ENCODE measurements around the gene DQX1.
A peak's percentile ranks its signal among the peaks of the same experiment; 100 is the strongest.

Gene DQX1

GRCh38 chr2:74535440-74535965 lies 9.5 kb upstream of the DQX1 start:
- no peak overlapping the region for H3K27ac ChIP-seq
- TF ChIP-seq CTCF (conservative IDR thresholded peaks at IDR 0.05), result no peak

GRCh38 chr2:74534411-74534810 lies 8.4 kb upstream of the DQX1 start:
- no peak for TF ChIP-seq CTCF (conservative IDR thresholded peaks at IDR 0.05)
- no peak overlapping the region for H3K27ac ChIP-seq

GRCh38 chr2:74533464-74533863 lies 7.4 kb upstream of the DQX1 start:
- no peak overlapping the region for H3K27ac ChIP-seq
- no peak for TF ChIP-seq CTCF (conservative IDR thresholded peaks at IDR 0.05)

DNA sequence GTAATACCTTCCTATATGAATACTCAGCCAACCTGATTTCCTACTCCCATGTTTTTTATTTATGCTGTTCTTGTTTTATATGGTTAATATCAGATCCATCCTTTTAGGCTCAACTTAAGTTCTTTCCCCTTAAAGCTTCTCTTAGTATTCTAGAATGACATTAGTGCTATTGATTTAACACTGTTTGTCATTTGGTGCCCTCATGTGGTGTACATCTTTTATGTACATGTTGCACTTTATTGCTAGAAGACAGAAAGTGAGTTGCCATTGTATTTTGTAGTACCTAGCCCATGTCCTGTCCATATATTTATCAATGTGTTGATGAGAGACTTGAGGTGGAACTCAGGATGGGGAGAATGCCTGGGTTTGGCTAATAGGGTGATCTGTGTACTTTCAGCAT lies 6.2 kb upstream of the DQX1 start:
- H3K27ac ChIP-seq, result no peak overlapping the region

GRCh38 chr2:74531666-74532065 lies 5.6 kb upstream of the DQX1 start:
- no peak overlapping the region for H3K27ac ChIP-seq
- no peak for TF ChIP-seq CTCF (conservative IDR thresholded peaks at IDR 0.05)

More for the DNA sequence above, 6.2 kb upstream of the DQX1 start:
- TF ChIP-seq CTCF (conservative IDR thresholded peaks at IDR 0.05), result peak; percentile 57

DNA sequence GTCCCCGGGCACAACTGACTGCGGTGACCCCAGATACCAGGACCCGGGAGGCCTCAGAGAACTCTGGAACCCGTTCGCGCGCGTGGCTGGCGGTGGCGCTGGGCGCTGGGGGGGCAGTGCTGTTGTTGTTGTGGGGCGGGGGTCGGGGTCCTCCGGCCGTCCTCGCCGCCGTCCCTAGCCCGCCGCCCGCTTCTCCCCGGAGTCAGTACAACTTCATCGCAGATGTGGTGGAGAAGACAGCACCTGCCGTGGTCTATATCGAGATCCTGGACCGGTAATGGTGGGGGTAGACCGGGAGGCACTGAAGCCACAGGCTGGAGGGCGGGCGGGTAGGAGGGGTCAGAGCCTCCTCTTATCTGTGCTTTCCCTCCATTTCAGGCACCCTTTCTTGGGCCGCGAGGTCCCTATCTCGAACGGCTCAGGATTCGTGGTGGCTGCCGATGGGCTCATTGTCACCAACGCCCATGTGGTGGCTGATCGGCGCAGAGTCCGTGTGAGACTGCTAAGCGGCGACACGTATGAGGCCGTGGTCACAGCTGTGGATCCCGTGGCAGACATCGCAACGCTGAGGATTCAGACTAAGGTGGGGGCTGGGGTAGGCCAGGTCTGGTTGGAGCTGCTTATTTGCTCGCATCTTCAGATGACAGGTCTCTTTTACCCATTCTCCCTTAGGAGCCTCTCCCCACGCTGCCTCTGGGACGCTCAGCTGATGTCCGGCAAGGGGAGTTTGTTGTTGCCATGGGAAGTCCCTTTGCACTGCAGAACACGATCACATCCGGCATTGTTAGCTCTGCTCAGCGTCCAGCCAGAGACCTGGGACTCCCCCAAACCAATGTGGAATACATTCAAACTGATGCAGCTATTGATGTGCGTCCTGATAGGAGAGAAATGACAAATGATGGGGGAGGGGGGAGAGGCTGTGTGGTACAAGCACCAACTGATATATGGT lies 4.5 kb upstream of the DQX1 start:
- H3K27ac ChIP-seq, result peak overlapping the region; percentile 88
- no peak for TF ChIP-seq CTCF (conservative IDR thresholded peaks at IDR 0.05)

GRCh38 chr2:74529357-74530238 lies 3.6 kb upstream of the DQX1 start, which contains the start of the genes AUP1 and HTRA2:
TSS of gene AUP1 (minus strand) at chr2:74529706. CDS start at chr2:74529629, 77 bp downstream.
TSS of gene HTRA2 (plus strand) at chr2:74529933. CDS start at chr2:74530007, 74 bp downstream.
- H3K27ac ChIP-seq, result peak within 1 kb of the TSS; percentile 88
- TF ChIP-seq CTCF (conservative IDR thresholded peaks at IDR 0.05), result no peak
